Stimulated activated CD8-positive, alpha-beta memory T cell treated with anti-CD3 and anti-CD28 coated beads, Interleukin-4, amount 100 ng/mL, for 4 hours (primary cell): ENCODE data around the gene GMNC.

Experiments
- DNase-seq, 2 donors: peaks; one replicate each; pipeline ENCODE4 v3.0.0-alpha.2; 2020; ENCODE audit warnings: low read depth in 2 of 2, low spot score in 1 of 2

Gene GMNC

GRCh38 chr3:190849607-190850006 is 12.9 kb downstream of the GMNC start:
- DNase-seq = no peak

- DNase-seq = no peak
These were observed 13.6 kb downstream of the GMNC start for GRCh38 chr3:190848870-190849269.

GRCh38 chr3:190847436-190847835 is 15.1 kb downstream of the GMNC start:
- no peak for DNase-seq

GRCh38 chr3:190840146-190840545 is 22.3 kb downstream of the GMNC start:
- no peak for DNase-seq

- DNase-seq = no peak
These were observed 31.3 kb downstream of the GMNC start for GRCh38 chr3:190831225-190831624.

GRCh38 chr3:190830031-190830430 is 32.5 kb downstream of the GMNC start:
- DNase-seq = no peak

GRCh38 chr3:190826018-190826417 is 36.5 kb downstream of the GMNC start:
- DNase-seq = no peak

GRCh38 chr3:190825386-190826016 is 37.0 kb downstream of the GMNC start:
- no peak for DNase-seq

- no peak for DNase-seq
These were observed 50.6 kb downstream of the GMNC start for GRCh38 chr3:190811775-190812480.

- no peak for DNase-seq
These were observed 51.5 kb downstream of the GMNC start for GRCh38 chr3:190810957-190811356.

- DNase-seq = no peak
These were observed 53.1 kb downstream of the GMNC start for GRCh38 chr3:190809351-190809750.

- DNase-seq = no peak
These were observed 54.6 kb downstream of the GMNC start for GRCh38 chr3:190807719-190808375.
